D721Med (cell line): Measurements from ENCODE around the gene AGPAT3.

Experiments used
- DNase-seq: peaks from one replicate; pipeline ENCODE4 v3.0.0; 2011; ENCODE audit warnings: low spot score; ENCODE audit not compliant: insufficient read length
- FAIRE-seq: peaks from 2 replicates; lab custom pipeline; 2011; peaks lifted over from hg19 to GRCh38; lab: Jason Lieb, UNC
- CTCF ChIP-seq: IDR thresholded peaks from 2 replicates; pipeline ENCODE4 v1.5.1; 2012; ENCODE audit warnings: mild to moderate bottlenecking, control low read depth; ENCODE audit not compliant: insufficient read depth; ENCODE audit errors: missing control alignments

AGPAT3 gene

GRCh38 chr21:43848771-43849170 lies 16.3 kb upstream of the AGPAT3 start:
- no peak for FAIRE-seq
- DNase-seq = no peak
- TF ChIP-seq CTCF = no peak

- TF ChIP-seq CTCF = no peak
- no peak for FAIRE-seq
- no peak for DNase-seq
Measured at GRCh38 chr21:43849532-43850299, 15.3 kb upstream of the AGPAT3 start.

DNA sequence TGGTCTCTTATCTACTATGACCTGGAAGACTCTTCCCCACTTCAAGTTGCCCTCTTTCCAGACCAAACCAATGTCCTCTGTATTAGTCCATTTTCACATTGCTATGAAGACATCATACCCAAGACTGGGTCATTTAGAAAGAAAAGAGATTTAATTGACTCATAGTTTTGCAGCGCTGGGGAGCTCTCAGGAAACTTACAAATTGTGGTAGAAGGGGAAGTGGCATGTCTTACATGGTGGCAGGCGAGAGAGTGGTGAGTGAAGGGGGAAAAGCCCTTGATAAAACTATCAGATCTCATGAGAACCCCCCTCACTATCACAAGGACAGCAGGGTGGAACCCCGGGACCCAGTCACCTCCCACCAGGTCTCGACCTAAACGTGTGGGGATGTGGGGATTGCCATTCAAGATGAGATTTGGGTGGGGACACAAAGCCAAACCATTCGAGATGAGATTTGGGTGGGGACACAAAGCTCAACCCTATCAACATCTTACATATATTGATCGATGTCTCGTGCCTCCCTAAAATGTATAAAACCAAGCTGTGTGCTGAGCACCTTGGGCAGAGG lies 14.2 kb upstream of the AGPAT3 start:
- TF ChIP-seq CTCF = no peak
- no peak for DNase-seq
- FAIRE-seq = no peak

DNA sequence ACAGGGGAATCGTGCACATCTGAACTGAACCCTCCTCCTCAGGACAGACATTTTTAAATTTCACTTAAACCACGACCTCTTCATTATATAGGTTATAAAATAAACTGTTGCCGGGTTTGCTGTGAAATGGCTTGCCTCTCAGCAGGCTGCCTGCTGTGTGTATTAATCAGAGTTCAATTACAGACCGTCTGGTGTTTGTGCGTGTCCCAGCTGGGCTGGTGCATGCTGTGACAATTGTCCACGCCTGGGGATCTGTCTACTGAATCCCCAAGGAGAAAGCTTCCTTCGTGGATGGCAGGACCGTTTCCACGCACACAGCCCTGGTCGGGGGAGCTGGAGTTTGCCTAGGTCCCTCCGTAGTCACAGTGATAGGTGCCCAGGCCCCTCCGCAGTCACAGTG lies 13.4 kb upstream of the AGPAT3 start:
- no peak for FAIRE-seq
- TF ChIP-seq CTCF = no peak
- DNase-seq = no peak

DNA sequence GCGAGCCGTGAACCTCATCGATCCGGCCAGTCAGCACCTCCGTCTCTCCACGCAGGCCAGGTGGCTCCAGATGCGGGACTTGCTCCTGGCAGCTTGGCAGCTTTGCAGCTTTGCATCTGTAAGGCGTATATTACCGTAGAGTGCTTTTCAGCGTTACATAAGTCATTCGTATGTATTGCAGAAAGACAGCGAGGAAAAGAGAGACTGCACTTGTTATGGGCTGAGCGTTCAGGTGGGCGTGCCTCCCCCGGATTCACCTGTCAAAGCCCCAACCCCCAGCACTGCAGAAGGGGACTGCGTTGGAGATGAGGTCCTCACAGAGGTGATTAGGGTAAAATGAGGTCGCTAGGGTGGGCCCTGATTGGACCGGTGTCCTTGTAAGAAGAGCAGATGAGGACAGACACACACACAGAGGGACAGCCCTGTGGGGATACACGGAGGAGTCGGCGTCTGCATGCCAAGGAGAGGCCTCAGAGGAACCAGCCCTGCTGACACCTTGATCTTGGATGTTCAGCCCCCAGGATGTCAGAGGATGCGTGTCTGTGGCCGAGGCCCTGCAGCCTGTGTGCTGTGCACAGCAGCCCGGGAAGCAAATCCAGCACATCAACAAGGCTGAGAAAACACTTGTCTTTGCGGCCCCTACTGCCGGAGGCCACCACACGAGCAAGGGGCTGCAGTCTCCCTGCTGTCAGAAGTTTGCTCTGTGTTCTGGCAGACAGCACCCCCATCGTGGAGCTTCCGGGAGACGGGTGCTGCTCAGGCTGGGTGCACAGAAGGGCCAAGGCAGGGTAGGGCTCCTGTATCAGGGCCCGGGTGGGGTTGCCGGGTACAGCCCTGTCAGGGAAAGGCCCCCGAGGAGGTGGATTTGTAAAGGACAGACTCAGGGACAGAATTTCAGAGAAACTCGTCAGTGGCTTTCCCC lies 10.9 kb upstream of the AGPAT3 start:
- FAIRE-seq = no peak
- no peak for DNase-seq
- TF ChIP-seq CTCF = no peak

GRCh38 chr21:43854773-43855633 lies 10.0 kb upstream of the AGPAT3 start:
- FAIRE-seq = no peak
- TF ChIP-seq CTCF = no peak
- no peak for DNase-seq
